Measurements from ENCODE around the gene KRT32. TPM values are rescaled to one million over a fixed set of nuclear protein-coding genes. Genes with fewer than 3 reads are reported as not detected.
A peak's percentile ranks its signal among the peaks of the same experiment; 100 is the strongest.

KRT32 gene
- total and polyA plus RNA-seq, 9 of the 15 experiments (the other 6 are each of a cell fraction or from before 2014, with no cell fraction given), result not detected

DNA sequence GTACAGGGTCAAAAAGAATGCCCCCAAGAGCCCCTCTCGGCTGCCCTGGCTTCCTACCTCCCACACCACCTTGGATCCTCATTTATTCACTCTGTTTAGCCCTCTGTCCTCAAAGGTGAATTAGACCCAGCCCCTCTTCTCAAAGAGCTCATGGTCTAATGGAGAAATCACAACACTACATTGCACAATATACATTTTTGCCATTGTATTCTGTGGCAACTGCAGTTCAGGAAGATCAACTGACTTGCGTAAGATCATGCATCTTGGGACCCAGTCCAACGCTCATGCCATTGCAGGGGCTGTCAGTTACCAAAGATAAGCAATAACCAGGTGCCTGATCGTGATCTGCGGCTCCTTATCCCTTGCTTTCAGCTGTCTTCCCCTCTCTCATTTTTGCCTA, 27.8 kb downstream of the KRT32 start:
- no peak overlapping the region for H2AFZ ChIP-seq (ENCODE audit: low read depth, low read length)
- in situ Hi-C loops (cut with MboI) (no loop called here), intact Hi-C loops (cut with micrococcal nuclease) (no loop called here)
- H3K9ac ChIP-seq (ENCODE audit: insufficient read depth in 1 of 2, low read depth in 2 of 2, low read length in 2 of 2), result no peak overlapping the region
- ATAC-seq (no peak), FAIRE-seq (no peak), DNase-seq (ENCODE audit: extremely low read depth in 1 of 4, low spot score in 3 of 4) (no peak)
- H3K9me3 ChIP-seq (replicated peaks; ENCODE audit: control insufficient read depth, insufficient read depth, low read depth, low read length), result no peaks in the 10 kb centered on the region
- no peaks in the 10 kb centered on the region for H3K9me1 ChIP-seq (ENCODE audit: control insufficient read depth, insufficient read depth, low read length)
- H3K27ac ChIP-seq (ENCODE audit: extremely low read depth, low read depth, low read length), result no peak overlapping the region
- no peaks in the 10 kb centered on the region; the same call in 2 of the 3 replicates for H3K79me2 ChIP-seq (ENCODE audit: control insufficient read depth, insufficient read depth, low read length)
- ChIA-PET CTCF (ENCODE audit: low intra/inter-chr PET ratio) (no interaction called here), POLR2A (interaction anchor here (0.7 kb wide), 1 partner anchor 57 kb away, joined by 3 read pairs; no protein-coding TSS in a partner anchor)
- H4K20me1 ChIP-seq (replicated peaks; ENCODE audit: control insufficient read depth, insufficient read depth, low read length), result no peaks in the 10 kb centered on the region
- TF ChIP-seq SPI1 (IDR thresholded peaks at IDR 0.05; ENCODE audit: borderline replicate concordance, low read depth, low read length) (no peak), CEBPG (CRISPR knock-in tag; IDR thresholded peaks at IDR 0.05) (no peak), CEBPG (tag; conservative IDR thresholded peaks at IDR 0.05 in 1 of 2, IDR thresholded peaks at IDR 0.05 in 1 of 2) (peak; percentile 26 to 32; a peak in 2 of 4 replicates), CEBPB (tag; IDR thresholded peaks at IDR 0.05) (peak; percentile 72)
- BruUV-seq (replicated peaks), result no TSS peak
- H3K4me2 ChIP-seq (ENCODE audit: insufficient read depth, low read length), result no peak overlapping the region
- H3K36me3 ChIP-seq (ENCODE audit: control insufficient read depth, insufficient read depth, low read length), result no peaks in the 10 kb centered on the region
- no peaks in the 10 kb centered on the region for H3K4me1 ChIP-seq (replicated peaks in 1 of 2; ENCODE audit: control insufficient read depth in 2 of 2, insufficient read depth in 2 of 2, low read length in 2 of 2)
- H3K4me3 ChIP-seq, result no peak overlapping the region
- peaks cover 4 to 40% of the 10 kb centered on the region in 2 experiments; a peak in 4 of 5 replicates for H3K27me3 ChIP-seq (ENCODE audit: control insufficient read depth in 2 of 2, insufficient read depth in 2 of 2, low read length in 2 of 2)
- WGBS (ENCODE audit: insufficient coverage, low coverage, missing lambda C conversion rate), result 0% methylated on average over 5 of the region's 5 CpGs

DNA sequence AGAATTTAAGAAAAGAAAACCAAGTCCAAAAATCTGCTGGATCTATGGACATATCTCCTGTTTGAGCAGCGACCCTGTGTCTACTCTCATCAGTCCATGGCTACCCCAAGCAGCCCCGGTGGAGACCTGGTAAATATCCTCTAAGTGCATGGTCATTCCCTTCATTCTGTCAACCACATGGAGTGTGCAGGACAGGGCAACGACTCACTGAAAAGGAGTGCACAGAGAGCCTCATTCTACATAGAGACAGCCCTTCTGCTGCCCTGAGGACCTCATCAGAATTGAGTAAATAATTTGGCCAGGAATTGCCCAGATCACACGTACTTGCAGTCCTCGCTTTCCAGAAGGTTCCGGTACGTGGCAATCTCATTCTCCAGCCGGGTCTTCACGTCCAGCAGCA, 29.4 kb downstream of the KRT32 start:
- H3K4me1 ChIP-seq (replicated peaks in 1 of 2; ENCODE audit: control insufficient read depth in 2 of 2, insufficient read depth in 2 of 2, low read length in 2 of 2), result no peaks in the 10 kb centered on the region
- TF ChIP-seq, protein P1, sequence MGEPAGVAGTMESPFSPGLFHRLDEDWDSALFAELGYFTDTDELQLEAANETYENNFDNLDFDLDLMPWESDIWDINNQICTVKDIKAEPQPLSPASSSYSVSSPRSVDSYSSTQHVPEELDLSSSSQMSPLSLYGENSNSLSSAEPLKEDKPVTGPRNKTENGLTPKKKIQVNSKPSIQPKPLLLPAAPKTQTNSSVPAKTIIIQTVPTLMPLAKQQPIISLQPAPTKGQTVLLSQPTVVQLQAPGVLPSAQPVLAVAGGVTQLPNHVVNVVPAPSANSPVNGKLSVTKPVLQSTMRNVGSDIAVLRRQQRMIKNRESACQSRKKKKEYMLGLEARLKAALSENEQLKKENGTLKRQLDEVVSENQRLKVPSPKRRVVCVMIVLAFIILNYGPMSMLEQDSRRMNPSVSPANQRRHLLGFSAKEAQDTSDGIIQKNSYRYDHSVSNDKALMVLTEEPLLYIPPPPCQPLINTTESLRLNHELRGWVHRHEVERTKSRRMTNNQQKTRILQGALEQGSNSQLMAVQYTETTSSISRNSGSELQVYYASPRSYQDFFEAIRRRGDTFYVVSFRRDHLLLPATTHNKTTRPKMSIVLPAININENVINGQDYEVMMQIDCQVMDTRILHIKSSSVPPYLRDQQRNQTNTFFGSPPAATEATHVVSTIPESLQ (CRISPR knock-in tag; IDR thresholded peaks at IDR 0.05), result no peak
- TF ChIP-seq MYC (IDR thresholded peaks at IDR 0.05; ENCODE audit: low read depth, low read length) (no peak), MYC (CRISPR knock-in tag; IDR thresholded peaks at IDR 0.05; ENCODE audit: borderline replicate concordance, low read depth) (no peak), HNRNPH1 (optimal IDR thresholded peaks at IDR 0.05; ENCODE audit: low read depth, low read length) (no peak), JUN (IDR thresholded peaks at IDR 0.05; ENCODE audit: borderline replicate concordance, low read depth, low read length) (no peak), JUN (CRISPR knock-in tag; IDR thresholded peaks at IDR 0.05; ENCODE audit: borderline replicate concordance) (no peak), DDX20 (tag; IDR thresholded peaks at IDR 0.05; ENCODE audit: low read depth) (no peak), ZEB2 (IDR thresholded peaks at IDR 0.05) (no peak), ZNF239 (CRISPR knock-in tag; IDR thresholded peaks at IDR 0.05) (no peak)
- TF ChIP-seq, protein P2, sequence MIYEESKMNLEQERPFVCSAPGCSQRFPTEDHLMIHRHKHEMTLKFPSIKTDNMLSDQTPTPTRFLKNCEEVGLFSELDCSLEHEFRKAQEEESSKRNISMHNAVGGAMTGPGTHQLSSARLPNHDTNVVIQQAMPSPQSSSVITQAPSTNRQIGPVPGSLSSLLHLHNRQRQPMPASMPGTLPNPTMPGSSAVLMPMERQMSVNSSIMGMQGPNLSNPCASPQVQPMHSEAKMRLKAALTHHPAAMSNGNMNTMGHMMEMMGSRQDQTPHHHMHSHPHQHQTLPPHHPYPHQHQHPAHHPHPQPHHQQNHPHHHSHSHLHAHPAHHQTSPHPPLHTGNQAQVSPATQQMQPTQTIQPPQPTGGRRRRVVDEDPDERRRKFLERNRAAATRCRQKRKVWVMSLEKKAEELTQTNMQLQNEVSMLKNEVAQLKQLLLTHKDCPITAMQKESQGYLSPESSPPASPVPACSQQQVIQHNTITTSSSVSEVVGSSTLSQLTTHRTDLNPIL (CRISPR knock-in tag; IDR thresholded peaks at IDR 0.05), result no peak

More for the DNA sequence above, 29.4 kb downstream of the KRT32 start:
- POLR2A ChIA-PET, result interaction anchor here (0.7 kb wide), 1 partner anchor 586 kb away, joined by 3 read pairs; no protein-coding TSS in a partner anchor
- in situ Hi-C loops (cut with MboI), result no loop called here
- no peaks in the 10 kb centered on the region for H4K20me1 ChIP-seq (replicated peaks; ENCODE audit: control insufficient read depth, insufficient read depth, low read length)
- no peak overlapping the region for H3K9ac ChIP-seq (ENCODE audit: insufficient read depth in 1 of 2, low read depth in 2 of 2, low read length in 2 of 2)
- H3K27ac ChIP-seq (ENCODE audit: extremely low read depth, low read depth, low read length), result no peak overlapping the region
- CTCF ChIA-PET (ENCODE audit: low intra/inter-chr PET ratio), result no interaction called here
- H3K4me3 ChIP-seq, result no peak overlapping the region
- WGBS (ENCODE audit: insufficient coverage, low coverage, missing lambda C conversion rate), result 8% methylated on average over 9 of the region's 9 CpGs
- H3K36me3 ChIP-seq (ENCODE audit: control insufficient read depth, insufficient read depth, low read length), result no peaks in the 10 kb centered on the region
- BruUV-seq (replicated peaks), result no TSS peak
- H3K79me2 ChIP-seq (ENCODE audit: control insufficient read depth, insufficient read depth, low read length), result no peaks in the 10 kb centered on the region
- H2AFZ ChIP-seq (ENCODE audit: low read depth, low read length), result no peak overlapping the region
- no peak for DNase-seq (ENCODE audit: extremely low read depth in 1 of 4, low spot score in 3 of 4)
- H3K27me3 ChIP-seq (ENCODE audit: control insufficient read depth in 2 of 2, insufficient read depth in 2 of 2, low read length in 2 of 2), result peaks cover 4 to 40% of the 10 kb centered on the region in 2 experiments; a peak in 4 of 5 replicates
- no peaks in the 10 kb centered on the region for H3K9me1 ChIP-seq (ENCODE audit: control insufficient read depth, insufficient read depth, low read length)
- H3K4me2 ChIP-seq (ENCODE audit: insufficient read depth, low read length), result no peak overlapping the region
- no peak for FAIRE-seq
- no peak for ATAC-seq
- intact Hi-C loops (cut with micrococcal nuclease), result no loop called here
- H3K9me3 ChIP-seq (replicated peaks; ENCODE audit: control insufficient read depth, insufficient read depth, low read depth, low read length), result no peaks in the 10 kb centered on the region
